ENCODE measurements around the gene CPZ.

GRCh38 chr4:8615366-8615765 lies 22.8 kb downstream of the CPZ start:
- TF ChIP-seq POLR2A (IDR thresholded peaks at IDR 0.05) = no peak
- TF ChIP-seq CTCF (IDR thresholded peaks at IDR 0.05 in 8 of 11, conservative IDR thresholded peaks at IDR 0.05 in 3 of 11) = no peak
